OCI-LY7 (cell line): Measurements from ENCODE around the gene IGFBP2. TPM values are rescaled to one million over a fixed set of nuclear protein-coding genes. Genes with fewer than 3 reads are reported as not detected.

ENCODE experiments used
- BruUV-seq: library from RNA; stranded (reverse); fragments of 400-500 nt; replicated peaks from 2 replicates; lab custom pipeline; 2021; lab: Mats Ljungman, UMichigan
- CTCF ChIA-PET: fragments of 300-600 bp; sonication (Branson Sonifier 250); formaldehyde crosslinking; loops from one replicate; lab custom pipeline; 2022; ENCODE audit warnings: antibody characterized with exemption; ENCODE audit not compliant: unreplicated experiment; lab: Charles Lee
- POLR2A ChIA-PET: fragments of 300-600 bp; sonication (Branson Sonifier 250); formaldehyde crosslinking; loops from one replicate; lab custom pipeline; 2022; ENCODE audit warnings: antibody characterized with exemption; lab: Charles Lee
- DNase-seq: peaks from one replicate; pipeline ENCODE4 v3.0.0-alpha.2; 2015; ENCODE audit warnings: low spot score
- H2AFZ ChIP-seq: fragments of 200-600 bp; sonication (generic), shearing (Covaris generic); 2 replicates; pipeline ENCODE4 v1.6.1; 2014; ENCODE audit warnings: mild to moderate bottlenecking, antibody characterized with exemption, low read length, moderate library complexity
- H3K27ac ChIP-seq: fragments of 200-600 bp; sonication (generic); 2 replicates; pipeline ENCODE4 v1.5.1; 2014; ENCODE audit warnings: mixed run types, low read depth, mild to moderate bottlenecking, moderate library complexity, low read length, inconsistent platforms; ENCODE audit not compliant: poor library complexity, severe bottlenecking
- H3K36me3 ChIP-seq: fragments of 200-600 bp; sonication (generic); 2 replicates; pipeline ENCODE4 v1.6.1; 2014; ENCODE audit warnings: mild to moderate bottlenecking, antibody characterized with exemption, low read length, moderate library complexity, mixed read lengths; ENCODE audit not compliant: insufficient read depth
- H3K4me1 ChIP-seq: fragments of 200-600 bp; sonication (generic); 2 replicates; pipeline ENCODE4 v1.5.1; 2014; ENCODE audit warnings: mild to moderate bottlenecking, low read length; ENCODE audit not compliant: insufficient read depth, poor library complexity, severe bottlenecking
- H3K4me2 ChIP-seq: fragments of 200-600 bp; sonication (generic); 2 replicates; pipeline ENCODE4 v1.6.1; 2014; ENCODE audit warnings: mild to moderate bottlenecking, low read length
- H3K4me3 ChIP-seq: fragments of 200-600 bp; sonication (generic); 2 replicates; pipeline ENCODE4 v1.5.1; 2014; ENCODE audit warnings: mild to moderate bottlenecking, low read depth, low read length; ENCODE audit not compliant: poor library complexity, severe bottlenecking
- H3K79me2 ChIP-seq: fragments of 200-600 bp; sonication (generic); 2 replicates; pipeline ENCODE4 v1.6.1; 2016; ENCODE audit warnings: low read depth, mild to moderate bottlenecking, low read length, moderate library complexity, mixed read lengths; ENCODE audit not compliant: insufficient read depth
- H3K9me2 ChIP-seq: fragments of 200-600 bp; sonication (generic); 2 replicates; pipeline ENCODE4 v1.6.1; 2016; ENCODE audit warnings: mild to moderate bottlenecking, low read length, mixed read lengths; ENCODE audit not compliant: insufficient read depth
- H3K9me3 ChIP-seq: fragments of 200-600 bp; sonication (generic); 2 replicates; pipeline ENCODE4 v1.6.1; 2014; ENCODE audit warnings: mild to moderate bottlenecking, mixed run types, low read length, mixed read lengths
- H4K20me1 ChIP-seq: fragments of 200-600 bp; sonication (generic); 2 replicates; pipeline ENCODE4 v1.6.1; 2014; ENCODE audit warnings: mild to moderate bottlenecking, antibody characterized with exemption, low read length, moderate library complexity, mixed read lengths; ENCODE audit not compliant: insufficient read depth
- EZH2phosphoT487 ChIP-seq: fragments of 200-600 bp; sonication (generic); IDR thresholded peaks from 2 replicates; pipeline ENCODE4 v1.6.1; 2018; ENCODE audit warnings: low read depth, borderline replicate concordance, mild to moderate bottlenecking, mixed run types, antibody characterized with exemption, low read length, moderate library complexity, mixed read lengths
- intact Hi-C: fragments of 100-400 bp; cut with micrococcal nuclease; formaldehyde crosslinking; loops from one replicate; pipeline ENCODE4 v1.10.0; 2022; ENCODE audit not compliant: unreplicated experiment
- total RNA-seq, 2 experiments: library from RNA; depleted of rRNA in 1 of 2; stranded (reverse); fragments of >200 nt in 1 of 2; shearing (Covaris generic) in 1 of 2; gene quantifications; 2 replicates each; pipeline ENCODE4 v1.2.3, GENCODE V29; 2014 to 2022
- TF ChIP-seq, protein P1 (sequence below): fragments of 200-600 bp; sonication (generic); conservative IDR thresholded peaks from 2 replicates; pipeline ENCODE4 v1.5.1; 2014; ENCODE audit warnings: mild to moderate bottlenecking, antibody characterized with exemption, low read length, moderate library complexity, mixed read lengths

IGFBP2 gene
- total RNA-seq, 2 experiments from 2014 or later, result 0.66 TPM; not detected in 1

- intact Hi-C loops, result no loop called here
- Histone ChIP-seq H3K4me1 (no peaks in the 10 kb centered on the region), H3K9me3 (no peaks in the 10 kb centered on the region), H3K9me2 (no peaks in the 10 kb centered on the region), H3K36me3 (no peaks in the 10 kb centered on the region), H4K20me1 (no peaks in the 10 kb centered on the region), H3K4me2 (no peak overlapping the region), H2AFZ (no peak overlapping the region), H3K79me2 (no peaks in the 10 kb centered on the region), H3K27ac (no peak overlapping the region), H3K4me3 (no peak overlapping the region)
- DNase-seq, result no peak
- ChIA-PET CTCF (no interaction called here), POLR2A (no interaction called here)
- BruUV-seq, result no TSS peak
- TF ChIP-seq EZH2phosphoT487, result no peak
- TF ChIP-seq, protein P1, sequence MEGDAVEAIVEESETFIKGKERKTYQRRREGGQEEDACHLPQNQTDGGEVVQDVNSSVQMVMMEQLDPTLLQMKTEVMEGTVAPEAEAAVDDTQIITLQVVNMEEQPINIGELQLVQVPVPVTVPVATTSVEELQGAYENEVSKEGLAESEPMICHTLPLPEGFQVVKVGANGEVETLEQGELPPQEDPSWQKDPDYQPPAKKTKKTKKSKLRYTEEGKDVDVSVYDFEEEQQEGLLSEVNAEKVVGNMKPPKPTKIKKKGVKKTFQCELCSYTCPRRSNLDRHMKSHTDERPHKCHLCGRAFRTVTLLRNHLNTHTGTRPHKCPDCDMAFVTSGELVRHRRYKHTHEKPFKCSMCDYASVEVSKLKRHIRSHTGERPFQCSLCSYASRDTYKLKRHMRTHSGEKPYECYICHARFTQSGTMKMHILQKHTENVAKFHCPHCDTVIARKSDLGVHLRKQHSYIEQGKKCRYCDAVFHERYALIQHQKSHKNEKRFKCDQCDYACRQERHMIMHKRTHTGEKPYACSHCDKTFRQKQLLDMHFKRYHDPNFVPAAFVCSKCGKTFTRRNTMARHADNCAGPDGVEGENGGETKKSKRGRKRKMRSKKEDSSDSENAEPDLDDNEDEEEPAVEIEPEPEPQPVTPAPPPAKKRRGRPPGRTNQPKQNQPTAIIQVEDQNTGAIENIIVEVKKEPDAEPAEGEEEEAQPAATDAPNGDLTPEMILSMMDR, result no peak
Observed at GRCh38 chr2:216635701-216636550, 2.7 kb downstream of the IGFBP2 start.

GRCh38 chr2:216636551-216637450 lies 3.6 kb downstream of the IGFBP2 start:
- no peaks in the 10 kb centered on the region for H3K36me3 ChIP-seq
- no peak overlapping the region for H3K4me3 ChIP-seq
- H3K4me1 ChIP-seq, result no peaks in the 10 kb centered on the region
- TF ChIP-seq EZH2phosphoT487, result no peak
- TF ChIP-seq, protein P1, result no peak
- no peaks in the 10 kb centered on the region for H3K9me2 ChIP-seq
- DNase-seq, result no peak
- H3K9me3 ChIP-seq, result no peaks in the 10 kb centered on the region
- intact Hi-C loops, result no loop called here
- H4K20me1 ChIP-seq, result no peaks in the 10 kb centered on the region
- no TSS peak for BruUV-seq
- no peak overlapping the region for H2AFZ ChIP-seq
- POLR2A ChIA-PET, result no interaction called here
- CTCF ChIA-PET, result no interaction called here
- no peaks in the 10 kb centered on the region for H3K79me2 ChIP-seq
- no peak overlapping the region for H3K4me2 ChIP-seq
- no peak overlapping the region for H3K27ac ChIP-seq
